HL-60 (cell line): ENCODE data around the gene NEU3.

Experiments
- DNase-seq, 2 experiments: peaks; one replicate each; pipeline ENCODE4 v3.0.0-alpha.2; 2010 to 2020; ENCODE audit warnings: low read depth in 1 of 2, low spot score in 1 of 2
- H3K27ac ChIP-seq: fragments of 250-450 bp; sonication (Bioruptor Pico); replicated peaks from 2 replicates; pipeline ENCODE4 v1.5.1; 2020; ENCODE audit warnings: mild to moderate bottlenecking, moderate library complexity
- H3K27me3 ChIP-seq: fragments of 250-450 bp; sonication (Bioruptor Pico); 2 replicates; pipeline ENCODE4 v1.5.1; 2021; ENCODE audit warnings: mild to moderate bottlenecking, moderate library complexity; ENCODE audit not compliant: insufficient read depth, poor library complexity, severe bottlenecking
- H3K4me3 ChIP-seq: replicated peaks from 2 replicates; pipeline ENCODE4 v1.5.1; 2011; ENCODE audit warnings: mild to moderate bottlenecking, control low read depth, low read length; ENCODE audit not compliant: insufficient read depth
- CTCF ChIP-seq: IDR thresholded peaks from one replicate; pipeline ENCODE4 v1.5.1; 2011; ENCODE audit warnings: low read length, control low read depth, inconsistent platforms; ENCODE audit not compliant: insufficient read depth
- GABPA ChIP-seq: IDR thresholded peaks from 2 replicates; pipeline ENCODE4 v1.6.1; 2012; ENCODE audit warnings: low read depth
- POLR2AphosphoS5 ChIP-seq: IDR thresholded peaks from 2 replicates; pipeline ENCODE4 v1.6.1; 2012; ENCODE audit warnings: low read depth
- SPI1 ChIP-seq: IDR thresholded peaks from 2 replicates; pipeline ENCODE4 v1.6.1; 2012; ENCODE audit warnings: low read depth, mild to moderate bottlenecking, borderline replicate concordance
- TF ChIP-seq, protein P1 (sequence below): IDR thresholded peaks from 2 replicates; pipeline ENCODE4 v1.6.1; 2012; ENCODE audit warnings: low read depth; ENCODE audit not compliant: insufficient replicate concordance

NEU3 gene

DNA sequence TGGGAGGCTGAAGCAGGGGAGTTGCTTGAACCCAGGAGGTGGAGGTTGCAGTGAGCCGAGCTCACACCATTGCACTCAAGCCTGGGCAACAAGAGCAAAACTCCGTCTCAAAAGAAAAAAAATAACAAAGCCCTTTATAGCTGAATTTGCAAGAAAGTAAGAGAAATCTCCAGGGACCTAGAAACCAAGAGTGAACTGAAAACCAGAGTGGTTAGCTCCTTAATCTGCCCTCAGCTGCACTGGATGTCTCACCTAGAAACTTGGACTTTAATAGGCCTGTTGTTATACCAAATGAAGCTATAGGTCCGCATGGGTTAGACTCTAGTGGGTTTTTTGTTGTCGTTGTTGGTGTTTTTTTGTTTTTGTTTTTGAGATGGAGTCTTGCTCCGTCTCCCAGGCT, 4.1 kb downstream of the NEU3 start:
- TF ChIP-seq POLR2AphosphoS5 (no peak), GABPA (no peak), CTCF (no peak)
- TF ChIP-seq, protein P1, sequence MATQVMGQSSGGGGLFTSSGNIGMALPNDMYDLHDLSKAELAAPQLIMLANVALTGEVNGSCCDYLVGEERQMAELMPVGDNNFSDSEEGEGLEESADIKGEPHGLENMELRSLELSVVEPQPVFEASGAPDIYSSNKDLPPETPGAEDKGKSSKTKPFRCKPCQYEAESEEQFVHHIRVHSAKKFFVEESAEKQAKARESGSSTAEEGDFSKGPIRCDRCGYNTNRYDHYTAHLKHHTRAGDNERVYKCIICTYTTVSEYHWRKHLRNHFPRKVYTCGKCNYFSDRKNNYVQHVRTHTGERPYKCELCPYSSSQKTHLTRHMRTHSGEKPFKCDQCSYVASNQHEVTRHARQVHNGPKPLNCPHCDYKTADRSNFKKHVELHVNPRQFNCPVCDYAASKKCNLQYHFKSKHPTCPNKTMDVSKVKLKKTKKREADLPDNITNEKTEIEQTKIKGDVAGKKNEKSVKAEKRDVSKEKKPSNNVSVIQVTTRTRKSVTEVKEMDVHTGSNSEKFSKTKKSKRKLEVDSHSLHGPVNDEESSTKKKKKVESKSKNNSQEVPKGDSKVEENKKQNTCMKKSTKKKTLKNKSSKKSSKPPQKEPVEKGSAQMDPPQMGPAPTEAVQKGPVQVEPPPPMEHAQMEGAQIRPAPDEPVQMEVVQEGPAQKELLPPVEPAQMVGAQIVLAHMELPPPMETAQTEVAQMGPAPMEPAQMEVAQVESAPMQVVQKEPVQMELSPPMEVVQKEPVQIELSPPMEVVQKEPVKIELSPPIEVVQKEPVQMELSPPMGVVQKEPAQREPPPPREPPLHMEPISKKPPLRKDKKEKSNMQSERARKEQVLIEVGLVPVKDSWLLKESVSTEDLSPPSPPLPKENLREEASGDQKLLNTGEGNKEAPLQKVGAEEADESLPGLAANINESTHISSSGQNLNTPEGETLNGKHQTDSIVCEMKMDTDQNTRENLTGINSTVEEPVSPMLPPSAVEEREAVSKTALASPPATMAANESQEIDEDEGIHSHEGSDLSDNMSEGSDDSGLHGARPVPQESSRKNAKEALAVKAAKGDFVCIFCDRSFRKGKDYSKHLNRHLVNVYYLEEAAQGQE = no peak
- no peak for DNase-seq

DNA sequence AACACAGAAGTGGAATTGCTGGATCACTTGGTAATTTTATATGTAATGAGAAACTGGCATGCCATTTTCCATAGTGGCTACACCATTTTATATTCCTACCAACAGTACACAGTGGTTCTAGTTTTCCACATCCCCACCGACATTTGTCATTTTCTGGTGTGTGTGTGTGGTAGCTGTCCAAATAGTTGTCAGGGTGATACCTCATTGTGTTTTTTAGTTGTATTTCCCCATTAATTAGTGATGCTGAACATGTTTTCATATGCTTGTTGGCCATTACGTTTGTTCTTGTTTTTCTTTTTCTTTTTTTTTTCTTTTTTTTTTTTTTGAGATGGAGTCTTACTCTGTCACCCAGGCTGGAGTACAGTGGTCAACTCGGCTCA, 12.2 kb downstream of the NEU3 start:
- Histone ChIP-seq H3K4me3 (no peak overlapping the region), H3K27me3 (no peaks in the 10 kb centered on the region), H3K27ac (no peak overlapping the region)
- no peak for DNase-seq
- TF ChIP-seq GABPA (no peak), CTCF (no peak), POLR2AphosphoS5 (no peak), SPI1 (no peak)
- TF ChIP-seq, protein P1 = no peak

More for the DNA sequence above, 4.1 kb downstream of the NEU3 start:
- H3K4me3 ChIP-seq = no peak overlapping the region
- no peaks in the 10 kb centered on the region for H3K27me3 ChIP-seq
- no peak overlapping the region for H3K27ac ChIP-seq

GRCh38 chr11:75001686-75002085, 13.0 kb downstream of the NEU3 start:
- H3K27ac ChIP-seq = no peak overlapping the region
- H3K27me3 ChIP-seq = no peaks in the 10 kb centered on the region
- no peak for TF ChIP-seq SPI1
- no peak for TF ChIP-seq POLR2AphosphoS5
- TF ChIP-seq, protein P1 = no peak
- no peak for TF ChIP-seq CTCF
- TF ChIP-seq GABPA = no peak
- no peak for DNase-seq
- H3K4me3 ChIP-seq = no peak overlapping the region
